Activated T-cell treated with anti-CD3 and anti-CD28 coated beads, Interleukin-2, amount 50 U/mL, for 72 hours (primary cell): ENCODE measurements around the gene CHAD. TPM values are rescaled to one million over a fixed set of nuclear protein-coding genes. Genes with fewer than 3 reads are reported as not detected.

Source experiments
- ATAC-seq, 2 donors: fragments of 150-1000 bp; cut with Tn5 transposase; replicated peaks in 1 of 2; 2 replicates each; pipeline ENCODE4 v1.10.0; 2021; ENCODE audit warnings: moderate library complexity in 2 of 2, mild to moderate bottlenecking in 1 of 2
- DNase-seq, 2 donors: peaks; one replicate each; pipeline ENCODE4 v3.0.0; 2021 to 2022; ENCODE audit warnings: mixed read lengths in 1 of 2
- H3K27ac Mint-ChIP-seq: one replicate; pipeline ENCODE4 v1.8.0; 2022; ENCODE audit warnings: mild to moderate bottlenecking, moderate library complexity, mixed read lengths
- H3K27me3 Mint-ChIP-seq: one replicate; pipeline ENCODE4 v1.8.0; 2022; ENCODE audit warnings: low read depth, mixed read lengths
- H3K36me3 Mint-ChIP-seq, 2 donors: one replicate each; pipeline ENCODE4 v1.8.0; 2022; ENCODE audit warnings: mixed read lengths in 2 of 2, mild to moderate bottlenecking in 1 of 2; ENCODE audit not compliant: insufficient read depth in 2 of 2
- H3K4me1 Mint-ChIP-seq: one replicate; pipeline ENCODE4 v1.8.0; 2022; ENCODE audit warnings: low read depth, mixed read lengths
- H3K4me3 Mint-ChIP-seq, 2 donors: one replicate each; pipeline ENCODE4 v1.8.0; 2022; ENCODE audit warnings: mild to moderate bottlenecking in 2 of 2, mixed read lengths in 2 of 2, moderate library complexity in 2 of 2
- H3K9me3 Mint-ChIP-seq, 2 donors: one replicate each; pipeline ENCODE4 v1.8.0; 2022; ENCODE audit warnings: mixed read lengths in 2 of 2
- total RNA-seq, 2 donors: library from RNA; stranded (reverse); gene quantifications; one replicate each; pipeline ENCODE4 v1.2.3, GENCODE V29; 2022

The CHAD gene
- total RNA-seq, 2 donors from 2014 or later = not detected

- H3K4me3 Mint-ChIP-seq = no peak overlapping the region
- H3K9me3 Mint-ChIP-seq = no peaks in the 10 kb centered on the region
- no peaks in the 10 kb centered on the region for H3K27me3 Mint-ChIP-seq
- H3K4me1 Mint-ChIP-seq = peaks cover 30% of the 10 kb centered on the region
- H3K27ac Mint-ChIP-seq = peak overlapping the region; percentile 30
- peaks cover 5 to 9% of the 10 kb centered on the region in 2 donors for H3K36me3 Mint-ChIP-seq
- no peak for ATAC-seq
- no peak for DNase-seq
These were observed 15.9 kb upstream of the CHAD start for GRCh38 chr17:50484386-50485155.

GRCh38 chr17:50483266-50483665 lies 14.6 kb upstream of the CHAD start:
- H3K4me3 Mint-ChIP-seq = no peak overlapping the region
- peaks cover 36% of the 10 kb centered on the region for H3K4me1 Mint-ChIP-seq
- H3K9me3 Mint-ChIP-seq = no peaks in the 10 kb centered on the region
- no peak for ATAC-seq
- no peak for DNase-seq
- no peak overlapping the region for H3K27ac Mint-ChIP-seq
- no peaks in the 10 kb centered on the region for H3K27me3 Mint-ChIP-seq
- H3K36me3 Mint-ChIP-seq = peaks cover 5 to 9% of the 10 kb centered on the region in 2 donors

GRCh38 chr17:50482516-50482915 lies 13.8 kb upstream of the CHAD start:
- Mint-ChIP-seq H3K36me3 (peaks cover 5 to 9% of the 10 kb centered on the region in 2 donors), H3K27ac (peak overlapping the region; percentile 92)
- peak; percentile 36 to 47 for ATAC-seq

GRCh38 chr17:50482110-50482509 lies 13.4 kb upstream of the CHAD start:
- Mint-ChIP-seq H3K4me3 (no peak overlapping the region), H3K4me1 (peaks cover 32% of the 10 kb centered on the region), H3K36me3 (peaks cover 5 to 9% of the 10 kb centered on the region in 2 donors), H3K27ac (no peak overlapping the region), H3K9me3 (no peaks in the 10 kb centered on the region), H3K27me3 (no peaks in the 10 kb centered on the region)
- DNase-seq = no peak
- no peak for ATAC-seq

More at GRCh38 chr17:50482516-50482915, 13.8 kb upstream of the CHAD start:
- Mint-ChIP-seq H3K4me1 (peaks cover 36% of the 10 kb centered on the region), H3K4me3 (no peak overlapping the region), H3K9me3 (no peaks in the 10 kb centered on the region), H3K27me3 (no peaks in the 10 kb centered on the region)
- DNase-seq = peak; percentile 81 to 90

- H3K4me1 Mint-ChIP-seq = peaks cover 30% of the 10 kb centered on the region
- DNase-seq = no peak
- no peak overlapping the region for H3K4me3 Mint-ChIP-seq
- no peaks in the 10 kb centered on the region for H3K27me3 Mint-ChIP-seq
- no peaks in the 10 kb centered on the region for H3K9me3 Mint-ChIP-seq
- no peak overlapping the region for H3K27ac Mint-ChIP-seq
- peaks cover 5 to 9% of the 10 kb centered on the region in 2 donors for H3K36me3 Mint-ChIP-seq
- no peak for ATAC-seq
These were observed 13.0 kb upstream of the CHAD start for GRCh38 chr17:50481648-50482047.

GRCh38 chr17:50480854-50481490 lies 12.3 kb upstream of the CHAD start:
- Mint-ChIP-seq H3K9me3 (no peaks in the 10 kb centered on the region), H3K36me3 (peaks cover 5 to 9% of the 10 kb centered on the region in 2 donors), H3K4me1 (peaks cover 30% of the 10 kb centered on the region), H3K4me3 (no peak overlapping the region), H3K27ac (no peak overlapping the region), H3K27me3 (no peaks in the 10 kb centered on the region)
- DNase-seq (no peak), ATAC-seq (no peak)

- no peak for ATAC-seq
- H3K4me1 Mint-ChIP-seq = peaks cover 30% of the 10 kb centered on the region
- no peak overlapping the region for H3K27ac Mint-ChIP-seq
- H3K4me3 Mint-ChIP-seq = peak overlapping the region; percentile 68 to 95
- H3K36me3 Mint-ChIP-seq = peaks cover 5 to 9% of the 10 kb centered on the region in 2 donors
- no peak for DNase-seq
- H3K27me3 Mint-ChIP-seq = no peaks in the 10 kb centered on the region
- H3K9me3 Mint-ChIP-seq = no peaks in the 10 kb centered on the region
These were observed 11.6 kb upstream of the CHAD start for GRCh38 chr17:50480142-50480764.

- peaks cover 3 to 7% of the 10 kb centered on the region in 2 donors for H3K36me3 Mint-ChIP-seq
- peak; percentile 41 to 45 for ATAC-seq
- peaks cover 30% of the 10 kb centered on the region for H3K4me1 Mint-ChIP-seq
These were observed 11.0 kb upstream of the CHAD start for GRCh38 chr17:50479522-50480141.

GRCh38 chr17:50478391-50479381 lies 10.0 kb upstream of the CHAD start, which contains the start of gene RSAD1:
RSAD1 (plus strand) TSS chr17:50478860; CDS start chr17:50478885, 25 bp downstream.
- Mint-ChIP-seq H3K9me3 (no peaks in the 10 kb centered on the region), H3K27ac (peak within 1 kb of the TSS; percentile 76), H3K36me3 (peaks cover 3 to 4% of the 10 kb centered on the region in 2 donors), H3K4me3 (peak within 1 kb of the TSS; percentile 68 to 95), H3K4me1 (peaks cover 30% of the 10 kb centered on the region), H3K27me3 (no peaks in the 10 kb centered on the region)
- DNase-seq = peak; percentile 86 to 91
- ATAC-seq = peak; percentile 94 to 96

More at GRCh38 chr17:50479522-50480141, 11.0 kb upstream of the CHAD start:
- peak overlapping the region; percentile 68 to 95 for H3K4me3 Mint-ChIP-seq
- no peaks in the 10 kb centered on the region for H3K27me3 Mint-ChIP-seq
- H3K9me3 Mint-ChIP-seq = no peaks in the 10 kb centered on the region
- no peak overlapping the region for H3K27ac Mint-ChIP-seq
- peak; percentile 69 to 80 for DNase-seq

GRCh38 chr17:50477976-50478375 lies 9.3 kb upstream of the CHAD start:
- Mint-ChIP-seq H3K27ac (peak overlapping the region; percentile 76), H3K27me3 (no peaks in the 10 kb centered on the region), H3K9me3 (no peaks in the 10 kb centered on the region), H3K4me3 (peak overlapping the region; percentile 68 to 95), H3K36me3 (peaks cover 3 to 4% of the 10 kb centered on the region in 2 donors), H3K4me1 (peaks cover 30% of the 10 kb centered on the region)
- ATAC-seq (no peak), DNase-seq (no peak)

GRCh38 chr17:50476545-50477315 lies 8.1 kb upstream of the CHAD start:
- ATAC-seq = no peak
- H3K27ac Mint-ChIP-seq = no peak overlapping the region

More at GRCh38 chr17:50476545-50477315, 8.1 kb upstream of the CHAD start:
- DNase-seq = no peak
- Mint-ChIP-seq H3K4me1 (peaks cover 23% of the 10 kb centered on the region), H3K9me3 (no peaks in the 10 kb centered on the region), H3K36me3 (no peaks in the 10 kb centered on the region), H3K27me3 (no peaks in the 10 kb centered on the region), H3K4me3 (no peak overlapping the region)
